Pancreas (tissue), 10 donors: Measurements from ENCODE around the gene ASXL3. TPM values are rescaled to one million over a fixed set of nuclear protein-coding genes. Genes with fewer than 3 reads are reported as not detected.

Experiments used
- ATAC-seq, 4 donors: fragments of 200-7000 bp; cut with Tn5 transposase; one replicate each; pipeline versions ENCODE4 v1.8.0 to v1.9.1; 2020; ENCODE audit warnings: mild to moderate bottlenecking in 4 of 4, moderate library complexity in 4 of 4
- DNase-seq, 6 donors: peaks; one replicate each; pipeline ENCODE4 v3.0.0-alpha.2; 2020
- FAIRE-seq: peaks from 2 replicates; lab custom pipeline; 2012; peaks lifted over from hg19 to GRCh38; lab: Jason Lieb, UNC
- H3K27ac ChIP-seq, 4 donors: fragments of 200-600 bp; sonication (generic); 1 replicate in 3 of 4; 2 replicates in 1 of 4; pipeline versions ENCODE4 v1.5.0 to v1.8.0; 2020
- H3K27me3 ChIP-seq, 4 donors: fragments of 200-600 bp; one replicate each; pipeline ENCODE4 v1.8.0; 2021
- H3K36me3 ChIP-seq, 3 donors: fragments of 200-600 bp; sonication (generic) in 1 of 3; one replicate each; pipeline versions ENCODE4 v1.5.0 to v1.8.0; 2020 to 2021
- H3K4me1 ChIP-seq, 3 donors: fragments of 200-600 bp; one replicate each; pipeline ENCODE4 v1.8.0; 2021
- H3K4me3 ChIP-seq, 4 donors: fragments of 200-600 bp; sonication (generic) in 2 of 4; one replicate each; pipeline versions ENCODE4 v1.5.0 to v1.8.0; 2020 to 2021
- H3K9me3 ChIP-seq, 4 donors: fragments of 200-600 bp; one replicate each; pipeline ENCODE4 v1.8.0; 2021
- CTCF ChIP-seq, 4 donors: fragments of 200-600 bp; sonication (generic) in 3 of 4; IDR thresholded peaks; one replicate each; pipeline versions ENCODE4 v1.5.0 to v1.8.0; 2021; ENCODE audit warnings: antibody characterized with exemption in 4 of 4
- WGBS, 2 donors: extraction: QIAGEN DNeasy Blood & Tissue Kit; methylation state at CpG; one replicate each; pipeline ENCODE4 v1.1.7; 2013; 5-methylcytosine and 5-hydroxymethylcytosine counted together
- intact Hi-C, 3 donors: fragments of 100-400 bp; cut with DNase I; formaldehyde crosslinking; loops; one replicate each; pipeline versions ENCODE4 v1.11.1 to v1.14.2; 2022
- polyA plus RNA-seq, 2 donors: library from polyadenylated mRNA; stranded (reverse); fragments of 200-250 nt; gene quantifications; one replicate each; pipeline ENCODE4 v1.2.3, GENCODE V29; 2013
- total RNA-seq, 6 donors: library from RNA; stranded (reverse); fragmentation: NEBNext Ultra II Directional in 4 of 6; extraction: Animal tissue kit (Norgen Biotek cat#: 25700) in 4 of 6; gene quantifications; one replicate each; pipeline versions ENCODE4 v1.2.1 to v1.2.4, GENCODE V29; 2021 to 2023
- donor health status: healthy with polysubstance abuse.
- donor health status: DM: no; HTN: no; CAD: no; lungs with moderate emphysema.
- donor health status: DM: no; HTN: no; CAD: no.
- donor health status: control.
- donor health status: control.
- donor health status: Bipolar disorder and iron deficiency.
- donor health status: DM: yes; HTN: yes; CAD: no.
- donor health status: DM: no; HTN: no; CAD: no.
- donor health status: DM: no; HTN: no; CAD: no.
- donor health status: DM: yes; HTN: yes; CAD: no.

The ASXL3 gene
- total and polyA plus RNA-seq, 8 donors, result 0.49 to 2.5 (median 1.6) TPM

- DNase-seq (no peak), FAIRE-seq (no peak), ATAC-seq (no peak)
- Histone ChIP-seq H3K4me1 (no peaks in the 10 kb centered on the region), H3K4me3 (no peak overlapping the region), H3K27me3 (no peaks in the 10 kb centered on the region), H3K36me3 (no peaks in the 10 kb centered on the region), H3K9me3 (no peaks in the 10 kb centered on the region), H3K27ac (no peak overlapping the region)
- TF ChIP-seq CTCF (IDR thresholded peaks at IDR 0.05), result no peak
- WGBS, 2 donors, result 57 to 69% methylated on average over 2 of the region's 2 CpGs
- intact Hi-C loops, result no loop called here
These were observed 142.1 kb downstream of the ASXL3 start for GRCh38 chr18:33720133-33720532.

DNA sequence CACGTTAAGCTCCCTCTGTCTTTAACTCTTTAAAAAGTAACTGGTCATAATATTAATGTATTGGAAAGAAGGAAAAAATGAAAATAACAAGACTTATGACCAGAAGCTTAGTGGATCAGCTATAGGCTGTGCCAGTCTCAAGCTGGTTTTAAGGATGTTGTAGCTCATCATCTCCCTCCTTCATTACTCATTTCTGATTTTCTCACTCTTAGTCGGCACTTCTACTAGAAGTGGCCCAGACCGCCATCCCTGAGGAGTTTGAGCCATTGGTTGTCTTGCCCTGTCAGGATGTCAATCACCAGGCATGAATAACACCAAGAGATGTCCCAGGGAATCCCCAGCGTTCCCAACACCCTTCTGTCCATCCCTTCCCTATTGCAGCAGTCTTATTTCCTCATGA lies 151.5 kb downstream of the ASXL3 start:
- Histone ChIP-seq H3K4me1 (no peaks in the 10 kb centered on the region), H3K36me3 (no peaks in the 10 kb centered on the region), H3K4me3 (no peak overlapping the region), H3K27me3 (no peaks in the 10 kb centered on the region), H3K9me3 (no peaks in the 10 kb centered on the region), H3K27ac (no peak overlapping the region)
- FAIRE-seq, result no peak
- intact Hi-C loops, result no loop called here
- no peak for TF ChIP-seq CTCF (IDR thresholded peaks at IDR 0.05)
- 76 to 90% methylated on average over 4 of the region's 4 CpGs for WGBS, 2 donors
- no peak for DNase-seq
- ATAC-seq, result no peak

GRCh38 chr18:33733376-33733775 lies 155.4 kb downstream of the ASXL3 start:
- FAIRE-seq (no peak), DNase-seq (no peak), ATAC-seq (no peak)
- H3K27ac ChIP-seq, result no peak overlapping the region
- no peaks in the 10 kb centered on the region for H3K9me3 ChIP-seq
- H3K27me3 ChIP-seq, result no peaks in the 10 kb centered on the region
- intact Hi-C loops, result no loop called here
- no peaks in the 10 kb centered on the region for H3K36me3 ChIP-seq
- no peaks in the 10 kb centered on the region for H3K4me1 ChIP-seq
- H3K4me3 ChIP-seq, result no peak overlapping the region
- no peak for TF ChIP-seq CTCF (IDR thresholded peaks at IDR 0.05)

- no peaks in the 10 kb centered on the region for H3K36me3 ChIP-seq
- no peak for ATAC-seq
- FAIRE-seq, result no peak
- intact Hi-C loops, result no loop called here
- H3K9me3 ChIP-seq, result no peaks in the 10 kb centered on the region
- no peak overlapping the region for H3K4me3 ChIP-seq
- DNase-seq, result no peak
- no peak overlapping the region for H3K27ac ChIP-seq
- H3K27me3 ChIP-seq, result no peaks in the 10 kb centered on the region
- WGBS, 2 donors, result 91 to 94% methylated on average over 1 of the region's 1 CpG
- H3K4me1 ChIP-seq, result no peaks in the 10 kb centered on the region
- no peak for TF ChIP-seq CTCF (IDR thresholded peaks at IDR 0.05)
These were observed 157.4 kb downstream of the ASXL3 start for GRCh38 chr18:33735428-33735827.

DNA sequence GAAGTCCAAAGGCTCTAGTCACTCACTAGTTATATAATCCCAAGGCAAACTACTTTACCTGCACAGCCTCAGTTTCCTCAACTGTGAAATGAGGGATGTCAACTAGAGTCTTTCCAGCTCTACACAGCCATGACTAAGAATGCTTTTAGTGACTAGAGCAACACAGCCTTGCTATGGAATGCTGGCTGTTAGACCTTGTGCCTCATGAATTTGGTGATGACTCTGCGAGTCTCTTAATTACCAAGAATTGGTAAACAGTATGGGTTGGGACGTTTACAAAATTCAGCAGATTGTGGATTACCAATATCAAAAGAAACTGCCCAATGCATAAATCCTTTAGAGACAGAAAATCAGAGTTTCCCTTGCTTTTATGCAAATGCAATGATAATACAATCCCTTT lies 163.7 kb downstream of the ASXL3 start:
- Histone ChIP-seq H3K9me3 (no peaks in the 10 kb centered on the region), H3K36me3 (no peaks in the 10 kb centered on the region), H3K27ac (no peak overlapping the region), H3K4me1 (no peaks in the 10 kb centered on the region), H3K27me3 (no peaks in the 10 kb centered on the region), H3K4me3 (no peak overlapping the region)
- intact Hi-C loops, result no loop called here
- DNase-seq, result no peak
- ATAC-seq, result no peak
- TF ChIP-seq CTCF (IDR thresholded peaks at IDR 0.05), result no peak
- FAIRE-seq, result no peak
- WGBS, 2 donors, result 71 to 75% methylated on average over 2 of the region's 2 CpGs
